Left lobe of liver (tissue), 2 donors: ENCODE data around the gene WHRN. TPM values are rescaled to one million over a fixed set of nuclear protein-coding genes. Genes with fewer than 3 reads are reported as not detected.
A peak's percentile ranks its signal among the peaks of the same experiment; 100 is the strongest.

Experiments used
- ATAC-seq: fragments of 200-7000 bp; cut with Tn5 transposase; one replicate; pipeline ENCODE4 v1.9.1; 2020; ENCODE audit warnings: mild to moderate bottlenecking, moderate library complexity
- DNase-seq: peaks from one replicate; pipeline ENCODE4 v3.0.0-alpha.2; 2020; ENCODE audit warnings: low spot score
- total RNA-seq: library from RNA; stranded (reverse); gene quantifications from one replicate; pipeline ENCODE4 v1.2.1, GENCODE V29; 2021
- donor health status: DM: no; HTN: no; CAD: no; lungs with moderate emphysema.
- donor health status: DM: no; HTN: yes; CAD: no.

The WHRN gene
- total RNA-seq, 1 donor from 2014 or later, result 2.8 TPM

- no peak for DNase-seq
- ATAC-seq, result no peak
These were observed 134.3 kb downstream of the WHRN start for GRCh38 chr9:114370968-114371320.

GRCh38 chr9:114370251-114370967, 134.9 kb downstream of the WHRN start:
- DNase-seq, result no peak
- ATAC-seq, result no peak

GRCh38 chr9:114369216-114370130, 135.8 kb downstream of the WHRN start:
- DNase-seq (no peak), ATAC-seq (no peak)

GRCh38 chr9:114367772-114368569, 137.3 kb downstream of the WHRN start:
- DNase-seq (no peak), ATAC-seq (no peak)

- DNase-seq (no peak), ATAC-seq (no peak)
These were observed 137.9 kb downstream of the WHRN start for GRCh38 chr9:114367366-114367765.

GRCh38 chr9:114366334-114367128, 138.7 kb downstream of the WHRN start:
- peak; percentile 2 for ATAC-seq
- no peak for DNase-seq

GRCh38 chr9:114365194-114365593, 140.1 kb downstream of the WHRN start:
- ATAC-seq, result peak; percentile 52
- DNase-seq, result no peak

- ATAC-seq (peak; percentile 70), DNase-seq (no peak)
These were observed 140.9 kb downstream of the WHRN start for GRCh38 chr9:114364134-114365041.

GRCh38 chr9:114363424-114363823, 141.8 kb downstream of the WHRN start:
- no peak for DNase-seq
- no peak for ATAC-seq

GRCh38 chr9:114362394-114362793, 142.9 kb downstream of the WHRN start:
- no peak for DNase-seq
- ATAC-seq, result no peak

GRCh38 chr9:114361542-114361941, 143.7 kb downstream of the WHRN start:
- DNase-seq (no peak), ATAC-seq (no peak)

GRCh38 chr9:114359801-114360200, 145.5 kb downstream of the WHRN start:
- no peak for ATAC-seq

GRCh38 chr9:114357911-114358328, 147.4 kb downstream of the WHRN start:
- DNase-seq (no peak), ATAC-seq (no peak)

More at GRCh38 chr9:114359801-114360200, 145.5 kb downstream of the WHRN start:
- no peak for DNase-seq

GRCh38 chr9:114357360-114357759, 147.9 kb downstream of the WHRN start:
- no peak for ATAC-seq
- no peak for DNase-seq

GRCh38 chr9:114356792-114357191, 148.5 kb downstream of the WHRN start:
- DNase-seq (no peak), ATAC-seq (peak; percentile 22)

- ATAC-seq (no peak), DNase-seq (no peak)
These were observed 149.5 kb downstream of the WHRN start for GRCh38 chr9:114355821-114356220.
